Duodenal mucosa (tissue), 2 donors: ENCODE results near the gene GSC.

Source experiments
- H3K27ac ChIP-seq: one replicate; pipeline ENCODE4 v1.7.0; 2013; ENCODE audit warnings: low read depth, low read length
- H3K27me3 ChIP-seq, 2 donors: one replicate each; pipeline ENCODE4 v1.7.0; 2013; ENCODE audit warnings: low read length in 2 of 2, control low read depth in 1 of 2; ENCODE audit not compliant: insufficient read depth in 2 of 2, control insufficient read depth in 1 of 2
- H3K36me3 ChIP-seq, 2 donors: one replicate each; pipeline ENCODE4 v1.7.0; 2013; ENCODE audit warnings: low read length in 2 of 2, control low read depth in 1 of 2; ENCODE audit not compliant: insufficient read depth in 2 of 2, control insufficient read depth in 1 of 2
- H3K4me1 ChIP-seq, 2 donors: one replicate each; pipeline ENCODE4 v1.7.0; 2013; ENCODE audit warnings: low read length in 2 of 2, control low read depth in 1 of 2; ENCODE audit not compliant: insufficient read depth in 2 of 2, control insufficient read depth in 1 of 2
- H3K4me3 ChIP-seq, 2 donors: one replicate each; pipeline ENCODE4 v1.7.0; 2013; ENCODE audit warnings: low read length in 2 of 2, low read depth in 1 of 2
- H3K9ac ChIP-seq, 2 donors: one replicate each; pipeline ENCODE4 v1.7.0; 2013; ENCODE audit warnings: low read length in 2 of 2, low read depth in 1 of 2
- H3K9me3 ChIP-seq, 2 donors: one replicate each; pipeline ENCODE4 v1.7.0; 2013; ENCODE audit warnings: low read length in 2 of 2, control low read depth in 1 of 2; ENCODE audit not compliant: control insufficient read depth in 1 of 2

The GSC gene

DNA sequence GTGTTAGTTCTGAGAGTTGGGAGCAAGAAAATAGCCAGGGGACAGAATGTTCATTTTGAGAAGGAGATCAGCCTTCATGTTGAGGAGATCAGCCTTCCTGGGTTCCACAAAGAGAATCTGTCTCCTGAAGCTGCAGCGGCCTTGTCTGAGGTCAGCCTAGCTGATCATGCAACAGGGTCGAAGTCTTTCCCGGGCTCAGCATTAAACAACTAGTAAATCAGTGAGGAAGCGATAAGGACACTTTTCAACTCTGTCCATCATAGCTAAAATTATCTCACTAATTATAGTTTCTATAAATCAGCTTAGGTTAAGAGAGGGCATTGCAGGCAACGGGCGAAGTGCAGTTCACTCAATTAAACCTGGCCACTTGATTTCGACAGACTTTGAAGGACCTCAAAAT lies 7.5 kb downstream of the GSC start:
- Histone ChIP-seq H3K9me3 (no peaks in the 10 kb centered on the region), H3K9ac (no peak overlapping the region), H3K27ac (no peak overlapping the region), H3K4me1 (peaks cover 5 to 6% of the 10 kb centered on the region in 2 donors), H3K27me3 (peaks cover 33 to 46% of the 10 kb centered on the region in 2 donors), H3K4me3 (no peak overlapping the region), H3K36me3 (no peaks in the 10 kb centered on the region)

DNA sequence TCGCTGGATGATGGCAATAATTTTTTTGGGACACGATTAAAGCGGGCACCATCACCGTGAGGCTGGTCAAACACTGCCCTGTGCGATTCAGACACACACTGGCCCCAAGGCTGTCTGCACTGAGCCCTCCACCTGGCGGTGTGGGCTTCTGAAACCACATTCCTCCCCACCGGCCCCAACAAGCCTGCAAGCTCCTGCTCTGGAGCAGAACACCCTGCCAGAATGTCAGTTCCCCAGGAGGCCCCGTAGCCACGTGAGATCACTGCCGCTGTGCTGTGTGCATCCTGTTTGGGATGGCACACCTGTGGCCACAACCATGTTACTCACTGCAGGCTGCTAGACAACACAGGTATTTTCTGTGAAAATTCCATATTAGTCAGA lies 7.9 kb downstream of the GSC start:
- no peak overlapping the region for H3K27ac ChIP-seq

DNA sequence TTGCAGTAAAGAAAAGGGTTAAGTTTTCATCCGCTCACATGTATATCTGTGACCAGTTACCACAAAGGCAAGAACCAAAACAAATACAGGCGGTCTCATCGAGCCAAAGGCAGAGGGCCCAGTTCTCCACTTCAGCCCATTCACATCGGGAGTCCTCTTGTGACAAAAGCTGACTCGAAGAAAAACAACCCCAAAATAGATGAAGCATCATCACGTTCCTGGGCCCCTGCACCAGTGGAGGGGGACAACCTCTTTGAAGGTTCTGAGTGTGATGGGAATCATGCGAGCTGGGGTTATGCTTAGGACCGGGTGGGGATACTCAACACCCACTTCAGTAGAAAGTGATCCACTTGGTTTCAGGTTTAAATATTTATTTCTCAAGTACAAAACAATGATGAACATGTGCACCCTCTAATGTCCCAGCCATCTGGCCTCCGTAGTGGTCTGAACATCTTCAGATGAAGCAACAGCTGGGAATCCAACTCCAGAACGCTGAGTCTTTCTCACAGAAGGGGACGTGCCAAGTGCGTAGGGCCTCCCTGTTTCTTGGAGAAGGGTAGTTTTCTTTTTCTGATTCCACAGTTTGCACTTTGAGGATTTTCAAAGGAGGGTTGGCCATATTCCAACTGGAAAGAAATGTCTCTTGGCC lies 8.4 kb downstream of the GSC start:
- Histone ChIP-seq H3K9ac (no peak overlapping the region), H3K9me3 (no peaks in the 10 kb centered on the region), H3K36me3 (no peaks in the 10 kb centered on the region), H3K4me1 (peaks cover 5 to 6% of the 10 kb centered on the region in 2 donors), H3K27ac (no peak overlapping the region), H3K27me3 (peaks cover 29 to 42% of the 10 kb centered on the region in 2 donors), H3K4me3 (no peak overlapping the region)

More for the DNA sequence above, 7.9 kb downstream of the GSC start:
- Histone ChIP-seq H3K9ac (no peak overlapping the region), H3K4me3 (no peak overlapping the region), H3K4me1 (peaks cover 5 to 6% of the 10 kb centered on the region in 2 donors), H3K9me3 (no peaks in the 10 kb centered on the region), H3K27me3 (peaks cover 32 to 46% of the 10 kb centered on the region in 2 donors), H3K36me3 (no peaks in the 10 kb centered on the region)

DNA sequence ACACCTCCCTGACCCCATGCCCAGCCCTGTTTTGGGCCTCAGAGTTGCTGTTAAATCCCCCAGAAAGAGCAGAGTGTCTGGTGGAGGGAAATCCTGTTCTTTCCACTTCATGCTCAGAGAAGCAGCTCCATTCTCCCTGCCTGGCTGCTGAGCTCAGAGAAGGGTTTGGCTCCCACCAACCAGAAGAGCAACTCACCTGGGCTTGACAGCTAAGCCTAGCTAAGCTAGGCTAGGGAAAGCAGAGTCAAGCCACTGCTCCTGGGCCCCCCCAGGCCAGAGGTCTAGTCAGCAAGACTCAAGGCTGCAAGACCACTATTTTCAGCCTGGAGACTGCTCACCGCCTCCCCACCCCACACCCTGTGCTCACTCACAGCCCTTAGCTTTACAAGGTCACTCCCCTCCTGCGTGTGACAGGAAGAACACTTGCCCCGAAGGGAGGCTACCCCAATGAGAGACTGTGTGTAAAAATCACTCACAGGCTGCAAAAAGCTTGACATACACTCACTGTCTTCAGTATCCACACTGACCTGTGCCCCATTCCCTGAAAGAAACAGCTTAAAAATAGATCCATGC lies 13.5 kb downstream of the GSC start:
- Histone ChIP-seq H3K27me3 (peaks cover 7 to 13% of the 10 kb centered on the region in 2 donors), H3K36me3 (no peaks in the 10 kb centered on the region), H3K9me3 (no peaks in the 10 kb centered on the region), H3K9ac (no peak overlapping the region), H3K4me1 (no peaks in the 10 kb centered on the region), H3K4me3 (no peak overlapping the region), H3K27ac (no peak overlapping the region)

DNA sequence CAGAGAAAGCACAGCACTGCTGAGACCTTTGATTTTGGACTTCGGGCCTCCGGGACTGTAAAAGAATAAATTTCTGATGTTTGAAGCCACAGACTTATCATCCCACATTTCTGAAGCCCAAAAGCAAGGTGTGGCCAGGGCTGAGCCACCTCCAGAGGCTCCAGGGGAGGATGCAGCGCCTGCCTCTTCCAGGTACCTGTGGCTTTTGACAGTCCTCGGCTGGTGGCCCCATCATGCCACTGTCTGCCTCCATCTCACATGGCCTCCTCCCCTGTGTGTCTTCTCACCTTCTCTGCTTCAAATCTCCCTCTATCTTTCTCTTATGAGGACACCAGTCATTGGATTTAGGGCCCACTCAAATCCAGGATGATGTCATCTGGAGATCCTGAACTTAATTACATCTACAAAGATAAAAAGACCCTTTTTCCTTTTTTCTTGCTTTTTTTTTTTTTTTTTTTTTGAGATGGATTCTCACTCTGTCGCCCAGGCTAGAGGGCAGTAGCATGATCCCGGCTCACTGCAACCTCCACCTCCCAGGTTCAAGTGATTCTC lies 15.4 kb downstream of the GSC start:
- H3K4me3 ChIP-seq, result no peak overlapping the region
- no peak overlapping the region for H3K27ac ChIP-seq
- H3K9ac ChIP-seq, result no peak overlapping the region
- H3K27me3 ChIP-seq, result peaks cover 7 to 20% of the 10 kb centered on the region in 2 donors
- no peaks in the 10 kb centered on the region for H3K9me3 ChIP-seq
- H3K4me1 ChIP-seq, result no peaks in the 10 kb centered on the region
- H3K36me3 ChIP-seq, result no peaks in the 10 kb centered on the region

DNA sequence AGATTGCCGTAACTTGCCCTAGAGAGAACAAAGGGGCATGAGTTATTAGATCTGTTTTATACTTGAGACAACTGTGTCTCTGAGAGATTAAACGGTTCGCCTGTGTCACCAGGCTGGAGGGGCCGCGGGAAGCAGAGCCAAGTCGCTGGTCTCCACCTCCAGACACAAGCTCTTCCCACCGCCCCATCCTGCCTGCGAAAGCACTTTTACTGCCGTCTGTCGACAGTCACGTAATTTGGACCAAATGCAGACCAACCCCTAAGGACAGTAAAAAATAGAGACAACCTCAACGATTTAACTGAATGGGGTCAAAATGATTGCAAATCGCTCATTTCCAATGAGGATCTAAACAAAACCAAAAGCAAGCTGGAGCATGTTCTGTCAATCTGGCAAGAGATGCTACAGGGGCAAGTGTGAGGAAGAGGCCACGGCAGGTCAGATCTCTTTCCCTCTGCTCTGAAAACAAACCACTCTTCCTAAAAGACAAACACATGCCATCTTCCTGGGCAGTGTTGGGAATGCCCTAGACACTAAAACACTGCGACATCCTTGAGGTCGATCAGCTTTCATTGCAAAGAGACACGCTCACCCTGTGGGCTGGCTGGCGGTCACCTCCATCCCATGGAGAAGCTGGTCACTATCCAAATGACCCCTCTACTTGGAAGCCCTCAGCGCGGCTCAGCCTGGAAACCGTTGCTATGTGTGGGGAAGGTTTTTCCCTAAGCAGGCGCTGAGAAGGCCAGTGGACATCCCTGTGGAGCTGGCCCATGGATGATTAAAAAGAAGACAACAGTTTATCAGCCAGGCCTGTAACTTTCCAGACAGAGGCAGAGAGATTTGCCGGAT lies 17.1 kb downstream of the GSC start:
- H3K36me3 ChIP-seq, result no peaks in the 10 kb centered on the region
- no peak overlapping the region for H3K9ac ChIP-seq
- H3K27me3 ChIP-seq, result peaks cover 7 to 20% of the 10 kb centered on the region in 2 donors
- no peaks in the 10 kb centered on the region for H3K4me1 ChIP-seq
- H3K9me3 ChIP-seq, result no peaks in the 10 kb centered on the region
- H3K4me3 ChIP-seq, result no peak overlapping the region
- H3K27ac ChIP-seq, result no peak overlapping the region

DNA sequence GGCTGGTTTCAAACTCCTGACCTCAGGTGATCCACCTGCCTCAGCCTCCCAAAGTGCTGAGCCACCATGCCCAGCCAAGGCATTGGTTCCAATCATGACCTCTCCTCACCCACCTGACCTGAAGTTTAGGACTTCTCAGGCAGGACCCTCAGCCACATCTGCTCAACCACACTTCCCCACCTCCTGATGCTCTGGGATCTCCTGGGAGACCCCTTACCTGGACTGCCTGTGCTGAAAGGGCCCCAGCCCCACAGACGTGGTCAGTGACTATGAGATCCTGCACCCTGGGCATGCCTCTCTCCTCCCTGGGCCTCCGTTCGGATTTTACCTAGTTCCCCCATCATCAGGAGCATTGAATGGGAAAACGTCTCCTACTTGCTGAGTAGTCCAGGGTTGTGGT lies 18.0 kb downstream of the GSC start:
- H3K4me1 ChIP-seq, result no peaks in the 10 kb centered on the region
- peaks cover 3 to 14% of the 10 kb centered on the region in 2 donors for H3K27me3 ChIP-seq
- no peaks in the 10 kb centered on the region for H3K9me3 ChIP-seq
- no peaks in the 10 kb centered on the region for H3K36me3 ChIP-seq
- H3K4me3 ChIP-seq, result no peak overlapping the region
- no peak overlapping the region for H3K9ac ChIP-seq
- H3K27ac ChIP-seq, result no peak overlapping the region

DNA sequence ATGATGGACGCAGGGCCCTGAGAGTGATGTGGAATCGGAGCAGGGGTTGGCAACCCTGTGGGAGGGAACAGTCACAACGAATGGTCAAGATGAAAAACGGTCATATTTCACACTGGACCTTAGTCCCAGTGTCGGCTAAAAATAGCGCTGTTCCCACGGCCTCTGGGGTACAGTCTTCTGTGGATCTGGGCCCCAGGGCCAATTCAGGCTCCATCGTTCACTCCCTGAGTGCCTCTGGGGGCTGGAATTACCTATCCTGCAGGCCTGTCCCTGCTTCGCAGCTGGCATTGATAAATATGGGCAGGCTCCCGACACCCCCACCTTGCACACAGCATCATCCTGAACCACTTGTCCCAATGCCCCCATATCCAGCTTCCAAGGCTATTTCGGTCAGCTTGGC lies 18.6 kb downstream of the GSC start:
- H3K27me3 ChIP-seq, result peaks cover 3 to 12% of the 10 kb centered on the region in 2 donors
- no peaks in the 10 kb centered on the region for H3K4me1 ChIP-seq
- H3K36me3 ChIP-seq, result no peaks in the 10 kb centered on the region
- H3K9me3 ChIP-seq, result no peaks in the 10 kb centered on the region
- H3K4me3 ChIP-seq, result no peak overlapping the region
- H3K9ac ChIP-seq, result no peak overlapping the region
- no peak overlapping the region for H3K27ac ChIP-seq

DNA sequence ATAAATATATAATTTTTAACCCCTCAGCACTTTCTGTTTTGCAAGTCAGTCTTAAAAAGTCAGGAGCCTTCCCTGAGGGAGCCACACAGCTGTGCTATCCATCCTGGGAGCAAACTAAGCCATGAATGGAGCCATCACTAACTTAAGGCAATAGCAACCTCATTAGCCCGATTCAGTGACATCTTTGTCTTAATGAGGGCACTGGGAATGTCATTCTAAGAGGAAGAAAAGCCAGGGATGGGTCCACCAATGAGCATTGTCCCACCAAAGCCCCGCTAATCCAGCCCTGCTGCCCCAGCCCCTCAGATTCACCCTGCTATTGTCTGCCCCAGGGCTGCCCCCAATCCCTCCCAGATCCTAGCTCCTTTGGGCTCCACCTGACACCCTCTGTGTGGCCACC lies 19.5 kb downstream of the GSC start:
- Histone ChIP-seq H3K9me3 (no peaks in the 10 kb centered on the region), H3K36me3 (no peaks in the 10 kb centered on the region), H3K27me3 (peaks cover 0 to 11% of the 10 kb centered on the region in 2 donors), H3K27ac (no peak overlapping the region), H3K4me1 (no peaks in the 10 kb centered on the region), H3K9ac (no peak overlapping the region), H3K4me3 (no peak overlapping the region)
